ENCODE measurements around the gene TERB1.
A peak's percentile ranks its signal among the peaks of the same experiment; 100 is the strongest.
"Not testable (repeated sequence)": the region's sequence is repeated elsewhere in the genome, so short reads cannot be mapped to it uniquely, and the experiment has no call there.

TERB1 gene

GRCh38 chr16:66814734-66815133 lies 13.3 kb upstream of the TERB1 start:
- DNase-seq, result no peak

- DNase-seq, result no peak
These were observed 9.7 kb upstream of the TERB1 start for GRCh38 chr16:66811043-66811442.

GRCh38 chr16:66810391-66810790 lies 9.0 kb upstream of the TERB1 start:
- DNase-seq, result no peak

DNA sequence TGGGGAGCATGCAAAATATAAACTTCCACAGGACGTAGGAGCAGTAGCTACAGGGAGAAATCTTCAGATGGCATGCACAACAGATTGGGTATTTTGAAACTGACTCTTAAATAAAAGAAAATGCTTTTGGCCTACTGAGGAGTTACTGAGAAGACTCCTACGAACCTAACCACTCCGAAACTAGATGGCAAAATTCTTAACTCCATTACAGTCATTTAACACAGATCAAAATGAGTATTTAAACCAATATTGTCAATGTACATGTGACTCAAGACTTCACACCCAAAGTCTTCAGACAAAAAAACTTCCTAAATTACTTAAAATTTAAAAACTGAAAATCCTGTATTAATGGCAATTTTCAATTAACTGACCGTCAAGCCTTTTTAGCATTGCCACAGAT lies 8.4 kb upstream of the TERB1 start:
- DNase-seq, result no peak

GRCh38 chr16:66802159-66802558 lies 775 bp upstream of the TERB1 start:
- DNase-seq, result no peak

- DNase-seq, result no peak
These were observed 528 bp downstream of the TERB1 start for GRCh38 chr16:66800856-66801255.

GRCh38 chr16:66798161-66798560 lies 3.2 kb downstream of the TERB1 start:
- no peak for DNase-seq

DNA sequence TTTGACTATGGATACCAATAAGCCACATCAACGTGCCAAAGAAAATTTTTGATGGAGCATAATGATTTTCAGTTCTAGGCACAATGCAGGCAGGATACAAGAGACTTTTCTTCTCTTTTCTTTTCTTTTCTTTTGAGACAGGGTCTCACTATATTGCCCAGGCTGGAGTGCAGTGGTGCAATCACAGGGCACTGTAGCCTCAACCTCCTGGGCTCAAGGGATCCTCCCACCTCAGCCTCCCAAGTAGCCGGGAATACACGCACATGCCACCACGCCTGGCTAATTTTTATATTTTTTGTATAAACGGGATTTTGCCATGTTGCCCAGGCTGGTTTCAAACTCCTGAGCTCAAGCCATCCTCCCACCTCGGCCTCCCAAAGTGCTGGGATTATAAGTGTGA lies 7.4 kb downstream of the TERB1 start:
- not testable (repeated sequence) for DNase-seq

GRCh38 chr16:66790130-66790733 lies 11.2 kb downstream of the TERB1 start:
- no peak for DNase-seq

- no peak for DNase-seq
These were observed 14.0 kb downstream of the TERB1 start for GRCh38 chr16:66787427-66787826.

- no peak for DNase-seq
These were observed 14.8 kb downstream of the TERB1 start for GRCh38 chr16:66786551-66786950.

GRCh38 chr16:66776457-66776856 lies 24.9 kb downstream of the TERB1 start:
- no peak for DNase-seq

DNA sequence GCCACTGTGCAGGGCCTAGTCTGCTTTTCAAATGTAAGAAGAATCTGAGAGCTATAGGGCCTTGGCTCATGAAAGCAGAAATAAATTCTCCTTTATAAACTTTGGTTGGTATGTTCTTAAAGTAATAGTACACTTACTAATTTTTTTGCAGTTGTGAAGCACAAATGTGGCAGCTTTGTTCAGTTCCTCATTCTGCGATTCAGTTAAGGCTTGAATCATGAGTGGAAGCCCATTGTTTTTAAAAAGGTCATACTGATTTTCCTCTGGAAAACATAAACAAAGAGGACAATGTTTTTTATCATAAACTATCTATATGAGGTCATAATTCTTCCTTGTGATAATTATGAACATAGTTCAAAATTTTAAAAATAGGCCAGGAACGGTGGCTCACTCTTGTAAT lies 26.4 kb downstream of the TERB1 start:
- DNase-seq, result no peak

GRCh38 chr16:66758086-66758485 lies 43.3 kb downstream of the TERB1 start:
- DNase-seq, result no peak

GRCh38 chr16:66754819-66755218 lies 46.6 kb downstream of the TERB1 start:
- no peak for DNase-seq

- no peak for DNase-seq
These were observed 47.2 kb downstream of the TERB1 start for GRCh38 chr16:66754211-66754610.

GRCh38 chr16:66752958-66753357 lies 48.4 kb downstream of the TERB1 start:
- no peak for DNase-seq

DNA sequence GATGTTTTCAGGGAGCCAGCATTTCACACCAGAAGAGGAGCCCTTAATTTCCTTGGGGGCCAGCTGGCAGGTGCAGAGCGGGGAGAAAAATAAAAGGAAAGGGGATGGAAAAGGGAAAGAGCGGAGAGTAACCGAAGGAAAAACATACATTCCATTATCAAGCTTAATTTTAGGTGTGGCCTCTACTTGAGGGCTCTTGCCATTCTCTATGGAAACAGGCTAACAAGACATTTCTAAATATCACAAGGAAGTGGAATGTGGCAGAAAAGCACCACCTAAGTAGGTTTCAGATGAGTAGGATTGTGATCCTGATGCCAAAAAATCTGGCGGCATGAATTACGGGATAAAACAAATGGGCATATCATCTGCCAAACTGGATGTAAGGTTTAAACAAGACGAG lies 49.0 kb downstream of the TERB1 start:
- no peak for DNase-seq

- no peak for DNase-seq
These were observed 49.4 kb downstream of the TERB1 start for GRCh38 chr16:66751992-66752322.

DNA sequence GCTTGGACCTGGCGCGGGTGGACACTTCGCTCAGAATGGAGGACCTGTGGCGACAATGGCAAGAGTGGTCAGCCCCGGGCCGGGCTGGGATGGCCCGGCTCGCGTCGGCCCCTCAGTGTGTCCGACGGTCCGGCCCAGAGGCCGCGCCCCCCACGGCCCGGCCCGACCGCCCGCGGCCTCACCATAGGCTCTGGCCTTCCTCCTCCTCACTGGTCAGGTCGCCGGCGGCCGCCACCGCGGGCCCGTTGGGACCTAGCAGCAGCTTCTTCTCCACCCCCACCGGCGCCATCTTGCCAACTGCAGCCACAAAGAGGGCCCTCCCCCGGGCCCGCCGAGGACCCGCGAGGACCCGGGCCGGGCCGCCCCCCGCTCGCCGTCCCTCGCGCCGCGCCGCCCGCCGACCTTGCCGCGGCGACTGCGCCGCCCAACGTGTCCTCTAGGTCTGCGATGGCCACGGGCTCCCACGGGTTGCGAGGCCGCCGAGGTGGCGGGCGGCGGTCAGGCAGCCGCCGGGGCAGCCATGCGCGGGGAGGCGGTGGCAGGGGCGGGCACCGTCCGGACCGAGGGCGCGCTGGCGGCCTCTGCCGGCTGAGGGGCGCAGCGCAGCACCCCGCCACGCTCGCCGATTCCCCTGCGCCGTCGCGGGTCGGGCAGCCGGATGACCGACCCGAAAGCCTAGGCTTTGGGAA lies 49.9 kb downstream of the TERB1 start, which contains the start of gene DYNC1LI2:
TSS of gene DYNC1LI2 (minus strand) at position 307 of the 689 bp plus-strand sequence. CDS start at position 289, 18 bp downstream.
- peak; percentile 90 for DNase-seq

DNA sequence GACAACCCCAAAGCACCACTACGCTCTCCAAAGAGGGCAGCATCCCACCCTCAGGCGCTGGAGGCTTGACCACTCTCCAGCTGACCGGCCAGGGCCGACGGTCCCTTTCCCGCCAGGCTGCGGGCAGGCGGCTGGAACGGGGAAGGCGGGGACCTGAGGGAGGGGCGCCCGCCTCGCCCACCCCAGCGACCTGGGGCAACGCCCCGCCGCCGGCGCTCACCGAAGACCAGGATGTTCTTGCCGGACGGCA lies 50.4 kb downstream of the TERB1 start:
- DNase-seq, result peak; percentile 44

DNA sequence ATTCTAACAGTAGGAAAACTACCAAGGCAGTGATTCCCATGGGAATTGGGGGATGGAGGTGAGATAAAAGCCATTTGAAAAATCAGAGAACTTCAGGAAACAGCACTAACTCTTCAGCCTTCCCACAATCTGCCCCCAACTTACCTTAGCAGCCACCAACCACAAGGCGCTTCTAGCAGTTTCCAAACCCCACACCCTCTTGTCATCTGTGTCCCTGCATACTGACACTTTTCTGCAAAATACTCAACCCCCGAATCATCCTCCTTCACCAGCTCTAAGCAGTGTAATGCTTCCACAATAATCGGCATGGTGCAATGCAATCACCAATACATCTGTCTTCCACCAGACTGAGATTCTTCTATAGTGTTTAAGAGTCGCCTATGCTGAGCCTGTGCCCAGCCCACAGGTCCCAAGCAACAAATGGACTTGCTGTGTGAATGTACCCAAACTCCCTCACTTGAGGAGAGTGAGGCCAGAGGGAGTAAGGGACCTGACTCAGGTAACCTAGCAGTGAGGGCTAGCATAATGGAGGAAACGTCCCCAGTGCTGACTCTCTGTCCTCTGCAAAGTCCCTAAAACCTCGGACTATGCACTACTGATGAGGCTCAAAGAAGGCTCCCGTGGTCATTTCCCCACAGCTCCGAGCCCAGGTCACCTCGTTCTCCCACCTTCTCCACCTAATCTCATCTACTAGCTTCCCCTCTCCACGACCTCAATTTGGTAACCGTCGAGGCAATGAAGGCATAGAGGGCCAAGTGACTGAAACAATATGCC lies 50.9 kb downstream of the TERB1 start:
- no peak for DNase-seq

- DNase-seq, result no peak
These were observed 54.7 kb downstream of the TERB1 start for GRCh38 chr16:66746682-66747081.

DNA sequence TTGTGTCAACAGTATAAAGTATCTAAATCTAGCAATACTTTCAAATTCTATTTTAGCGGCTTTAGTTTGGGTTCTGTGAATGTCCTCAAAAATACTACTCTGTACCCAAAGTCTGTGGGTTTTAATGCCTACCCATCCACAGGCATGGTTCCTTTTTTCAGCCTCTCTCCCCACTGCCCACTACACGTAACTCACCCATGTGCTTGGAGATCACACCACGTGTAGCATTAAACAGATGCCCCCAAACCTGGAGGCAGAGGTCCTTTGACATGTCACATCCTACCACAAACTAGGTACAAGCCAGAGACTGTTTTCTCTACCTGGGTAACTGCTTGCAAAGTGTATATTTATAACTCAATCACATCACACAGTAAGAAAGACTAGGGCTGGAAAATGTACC lies 55.3 kb downstream of the TERB1 start:
- DNase-seq, result no peak

Measured in activated CD4-positive, CD25-positive, alpha-beta regulatory T cell treated with anti-CD3 and anti-CD28 coated beads, Interleukin-2, amount 50 U/mL, for 72 hours (primary cell).